NOMO-1 treated with DMSO at 0.1 percent for 48 hours (cell line): ENCODE measurements around the gene HDAC9.

Source experiments
- DNase-seq: peaks from one replicate; lab custom pipeline; 2025; ENCODE audit not compliant: unreplicated experiment; lab: John Stamatoyannopoulos, UW

HDAC9 gene

DNA sequence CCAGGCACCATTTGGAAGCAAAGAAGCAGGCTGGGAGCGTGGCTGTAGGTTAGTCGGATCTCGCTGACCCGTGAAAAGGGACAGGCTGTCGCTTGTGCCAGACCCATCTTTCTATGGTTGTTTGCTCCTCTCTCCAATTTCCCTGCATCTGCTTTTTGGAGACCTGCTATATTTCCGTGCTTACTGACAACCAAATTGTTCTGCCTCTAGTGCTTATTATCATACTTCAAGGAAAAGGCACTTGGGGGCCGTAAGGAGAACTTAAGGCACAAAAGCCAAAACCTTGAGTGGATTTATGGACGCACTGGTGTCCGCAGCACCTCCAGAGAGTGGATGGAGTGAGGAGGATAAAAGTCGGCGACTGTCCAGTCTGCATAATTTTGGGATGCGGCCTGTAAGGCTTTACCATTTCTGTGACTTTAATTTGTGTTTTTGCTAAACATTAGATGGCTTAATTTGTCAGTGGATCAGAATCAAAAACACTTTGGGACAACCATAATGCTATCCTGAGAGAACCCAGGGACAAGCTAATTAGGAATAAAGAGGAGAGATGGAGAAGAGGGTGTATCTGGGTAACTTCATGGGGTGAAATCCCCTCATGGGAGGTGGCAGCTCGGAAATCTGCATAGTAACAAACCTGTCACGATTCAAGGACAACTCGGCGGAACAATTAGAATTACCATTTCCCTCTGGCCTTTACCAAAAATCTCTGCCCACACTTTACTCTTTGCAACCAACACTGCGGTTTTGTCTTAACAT lies 206.7 kb downstream of the HDAC9 start:
- DNase-seq: no peak

GRCh38 chr7:18703685-18704084 lies 208.1 kb downstream of the HDAC9 start:
- no peak for DNase-seq

GRCh38 chr7:18706670-18707069 lies 211.1 kb downstream of the HDAC9 start:
- DNase-seq: no peak

- no peak for DNase-seq
Measured at GRCh38 chr7:18708204-18708603, 212.7 kb downstream of the HDAC9 start.

DNA sequence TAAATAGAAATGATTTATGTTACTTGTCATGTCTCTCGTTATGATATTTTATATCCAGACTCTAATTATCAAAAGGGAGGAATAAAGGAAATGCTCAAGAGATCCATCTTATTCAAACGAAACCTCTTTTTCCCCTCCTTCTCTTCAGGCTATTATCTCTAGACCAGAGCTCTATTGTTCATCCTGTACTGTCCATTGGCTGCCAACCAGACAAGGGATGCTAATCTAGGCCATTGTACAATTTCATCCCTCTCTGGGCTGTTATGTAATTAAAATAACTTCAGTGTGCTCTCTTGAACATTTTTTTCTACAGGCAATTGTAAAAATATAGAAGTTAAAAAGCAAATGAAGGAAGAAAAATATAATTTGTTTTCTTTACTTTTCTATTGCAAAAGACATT lies 220.4 kb downstream of the HDAC9 start:
- DNase-seq: no peak

GRCh38 chr7:18721429-18721828 lies 225.9 kb downstream of the HDAC9 start:
- peak; percentile 24 for DNase-seq

DNA sequence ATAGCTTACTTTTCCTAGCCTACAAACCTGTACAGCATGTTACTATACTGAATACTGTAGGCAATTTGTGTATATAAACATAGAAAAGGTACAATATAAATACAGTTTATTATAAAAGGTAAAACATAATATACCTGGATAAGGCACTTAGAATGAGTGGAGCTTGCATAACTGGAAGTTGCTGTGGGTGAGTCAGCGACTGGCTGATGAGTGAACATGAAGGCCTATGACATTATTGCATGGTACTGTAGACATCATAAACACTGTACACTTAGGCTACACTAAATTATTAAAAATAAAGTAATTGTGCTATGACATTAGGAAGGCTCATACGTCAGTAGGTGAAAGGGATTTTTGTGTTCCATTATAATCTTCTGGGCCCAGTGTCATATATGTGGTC lies 228.8 kb downstream of the HDAC9 start:
- no peak for DNase-seq

GRCh38 chr7:18727115-18727870 lies 231.7 kb downstream of the HDAC9 start:
- DNase-seq: no peak

GRCh38 chr7:18736012-18736411 lies 240.5 kb downstream of the HDAC9 start:
- DNase-seq: peak; percentile 17

DNA sequence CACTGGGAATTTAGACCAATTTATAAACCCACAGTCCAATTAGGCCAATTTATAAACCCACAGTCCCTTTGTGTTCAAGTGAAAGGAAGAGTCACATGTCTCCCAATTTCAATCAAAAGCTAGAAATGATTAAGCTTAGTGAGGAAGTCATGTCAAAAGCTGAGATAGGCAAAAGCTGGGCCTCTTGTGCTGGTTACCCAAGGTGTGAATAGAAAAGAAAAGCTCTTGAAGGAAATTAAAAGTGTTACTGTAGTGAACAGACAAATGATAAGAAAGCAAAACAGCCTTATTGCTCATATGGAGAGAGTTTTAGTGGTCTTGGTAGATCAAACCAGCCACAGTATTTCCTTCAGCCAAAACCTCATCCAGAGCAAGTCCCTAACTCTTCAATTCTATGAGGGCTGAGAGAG lies 245.0 kb downstream of the HDAC9 start:
- DNase-seq: no peak

GRCh38 chr7:18753972-18754610 lies 258.5 kb downstream of the HDAC9 start:
- no peak for DNase-seq

GRCh38 chr7:18754766-18755165 lies 259.2 kb downstream of the HDAC9 start:
- no peak for DNase-seq

- no peak for DNase-seq
Measured at GRCh38 chr7:18755793-18756192, 260.2 kb downstream of the HDAC9 start.

DNA sequence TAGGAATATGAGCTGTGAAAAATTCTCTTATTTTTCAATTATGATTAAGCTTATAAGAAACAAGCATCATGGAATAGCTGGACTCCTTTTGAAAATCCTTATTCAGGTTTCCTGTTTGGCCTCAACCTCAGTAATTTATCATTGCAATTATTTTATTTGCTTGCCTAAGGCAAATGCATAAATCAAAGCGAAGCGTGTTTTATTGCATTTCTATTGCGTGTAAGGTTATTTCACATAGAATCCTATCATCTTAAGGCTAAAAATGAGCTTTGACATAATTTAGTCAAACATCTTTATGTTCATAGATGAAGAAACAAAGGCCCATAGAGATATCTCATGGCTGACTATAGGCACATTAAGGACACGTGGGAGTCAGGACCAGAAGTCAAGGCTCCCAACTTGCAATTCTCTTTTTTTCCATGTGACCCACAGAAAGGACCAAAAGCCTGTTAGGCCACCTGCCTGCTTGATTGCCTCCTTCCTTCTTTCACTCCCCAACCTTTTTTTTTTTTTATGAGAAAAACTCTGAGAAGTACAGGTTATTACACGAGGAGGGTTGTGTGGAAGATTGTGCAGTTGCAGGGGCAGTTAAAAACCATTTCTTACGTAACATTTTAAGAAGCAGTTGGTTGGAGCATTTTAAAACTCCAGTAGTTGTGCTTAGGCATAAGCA lies 261.0 kb downstream of the HDAC9 start:
- peak; percentile 30 for DNase-seq

DNA sequence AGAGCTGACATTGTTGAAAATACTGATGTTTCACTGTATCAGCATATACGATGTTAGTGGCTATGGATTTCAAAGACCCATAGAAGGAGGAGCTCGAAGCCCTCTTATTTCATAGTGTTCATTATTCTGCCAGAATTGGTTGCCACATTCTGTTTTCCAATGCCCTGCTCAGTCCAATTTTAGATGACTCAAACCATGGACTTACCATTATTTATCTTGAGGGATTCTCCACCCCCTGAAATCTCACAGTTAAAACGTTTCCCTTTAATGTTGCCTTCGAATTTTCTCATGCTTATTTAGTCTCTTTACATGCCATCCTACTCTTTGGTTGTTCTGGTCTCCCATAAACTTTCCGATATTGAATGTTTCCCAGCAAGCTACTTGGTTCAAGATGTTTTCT lies 264.5 kb downstream of the HDAC9 start:
- DNase-seq: no peak

- no peak for DNase-seq
Measured at GRCh38 chr7:18760631-18761445, 265.3 kb downstream of the HDAC9 start.

- DNase-seq: no peak
Measured at GRCh38 chr7:18762189-18762588, 266.6 kb downstream of the HDAC9 start.

DNA sequence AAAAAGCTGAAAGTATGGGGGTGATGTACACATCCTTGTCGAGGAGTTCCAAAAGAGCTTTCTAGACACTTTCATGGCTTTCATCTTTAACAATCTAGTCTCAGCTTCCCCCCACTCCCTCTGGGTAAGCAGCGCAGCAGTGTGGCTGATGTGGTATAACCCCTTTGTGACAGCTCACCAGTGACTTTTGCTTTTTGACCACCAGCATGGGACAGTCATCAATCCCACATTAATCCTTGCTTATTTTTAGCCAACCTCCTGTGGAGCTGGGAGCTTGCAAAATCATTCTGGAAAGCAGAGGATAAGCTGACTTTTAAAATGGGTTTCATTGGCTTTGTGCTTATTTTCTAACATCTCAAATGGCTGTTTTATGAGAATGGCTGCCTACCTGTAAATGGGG lies 272.7 kb downstream of the HDAC9 start:
- DNase-seq: no peak

GRCh38 chr7:18770154-18770811 lies 274.7 kb downstream of the HDAC9 start:
- no peak for DNase-seq

DNA sequence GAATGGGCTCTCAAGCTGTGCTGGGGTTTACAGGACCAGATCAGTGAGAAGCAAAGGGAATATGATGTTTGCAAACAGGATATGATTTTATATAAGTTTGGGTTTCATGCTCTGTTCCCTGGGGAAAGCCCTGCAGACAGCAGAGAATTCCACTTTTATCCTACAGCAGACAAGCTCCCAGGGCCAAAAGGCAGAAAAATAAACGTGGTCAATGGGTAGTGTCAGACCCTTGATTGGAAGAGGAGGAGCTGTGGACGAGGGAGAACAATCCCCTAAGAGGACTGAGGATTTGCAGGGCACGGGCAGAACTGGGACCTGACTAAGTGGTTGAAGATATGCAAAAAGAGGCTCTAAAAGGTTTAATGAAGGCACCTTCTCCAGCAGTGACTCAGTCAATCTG lies 275.3 kb downstream of the HDAC9 start:
- DNase-seq: no peak
